Psoas muscle (tissue), 8 donors: ENCODE data around the gene EYA4. TPM values are rescaled to one million over a fixed set of nuclear protein-coding genes. Genes with fewer than 3 reads are reported as not detected.
A peak's percentile ranks its signal among the peaks of the same experiment; 100 is the strongest.

Experiments
- ATAC-seq, 4 donors: fragments of 200-7000 bp; cut with Tn5 transposase; one replicate each; pipeline ENCODE4 v1.9.1; 2020; ENCODE audit warnings: moderate library complexity in 3 of 4, mild to moderate bottlenecking in 2 of 4
- DNase-seq, 2 donors: peaks; one replicate each; pipeline ENCODE4 v3.0.0-alpha.2; 2020
- H3K27ac ChIP-seq: fragments of 200-600 bp; one replicate; pipeline ENCODE4 v1.8.0; 2022
- H3K27me3 ChIP-seq, 3 donors: fragments of 200-600 bp in 1 of 3; one replicate each; pipeline versions ENCODE4 v1.6.1 to v1.8.0; 2013 to 2022; ENCODE audit warnings: low read length in 2 of 3, mild to moderate bottlenecking in 2 of 3, moderate library complexity in 1 of 3; ENCODE audit not compliant: insufficient read depth in 3 of 3
- H3K36me3 ChIP-seq, 2 donors: fragments of 200-600 bp in 1 of 2; one replicate each; pipeline versions ENCODE4 v1.6.1 to v1.8.0; 2013 to 2022; ENCODE audit warnings: low read depth in 1 of 2, mild to moderate bottlenecking in 1 of 2, moderate library complexity in 1 of 2; ENCODE audit not compliant: insufficient read depth in 1 of 2
- H3K4me1 ChIP-seq: fragments of 200-600 bp; one replicate; pipeline ENCODE4 v1.8.0; 2022
- H3K4me3 ChIP-seq: fragments of 200-600 bp; one replicate; pipeline ENCODE4 v1.8.0; 2022; ENCODE audit warnings: mild to moderate bottlenecking
- H3K9me3 ChIP-seq: fragments of 200-600 bp; one replicate; pipeline ENCODE4 v1.8.0; 2022
- CTCF ChIP-seq: fragments of 200-600 bp; IDR thresholded peaks from one replicate; pipeline ENCODE4 v1.8.0; 2022; ENCODE audit warnings: antibody characterized with exemption
- WGBS, 3 donors: extraction: QIAGEN DNeasy Blood & Tissue Kit; methylation state at CpG; one replicate each; pipeline versions ENCODE4 v1.1.6 to v1.1.7; 2013; 5-methylcytosine and 5-hydroxymethylcytosine counted together
- intact Hi-C, 2 donors: fragments of 100-400 bp; cut with DNase I; formaldehyde crosslinking; loops; one replicate each; pipeline versions ENCODE4 v1.11.0 to v1.14.2; 2022
- polyA plus RNA-seq, 3 donors: library from polyadenylated mRNA; stranded (reverse); fragments of 200-250 nt; gene quantifications; one replicate each; pipeline ENCODE4 v1.2.3, GENCODE V29; 2013
- total RNA-seq, 4 donors: library from RNA; stranded (reverse); fragmentation: NEBNext Ultra II Directional in 2 of 4; extraction: Animal tissue kit (Norgen Biotek cat#: 25700) in 2 of 4; gene quantifications; one replicate each; pipeline versions ENCODE4 v1.2.1 to v1.2.4, GENCODE V29; 2021 to 2023
- donor health status: healthy with polysubstance abuse.
- donor health status: DM: no; HTN: no; CAD: no; lungs with moderate emphysema.
- donor health status: Bipolar disorder and iron deficiency.
- donor health status: healthy.
- donor health status: DM: yes; HTN: yes; CAD: no.
- donor health status: DM: no; HTN: no; CAD: no.
- donor health status: DM: no; HTN: no; CAD: no.
- donor health status: DM: yes; HTN: yes; CAD: no.

EYA4 gene
- total and polyA plus RNA-seq, 7 donors: 5.6 to 48.3 (median 32.8) TPM

- Histone ChIP-seq H3K4me3 (no peak overlapping the region), H3K4me1 (peaks cover 50% of the 10 kb centered on the region), H3K9me3 (no peaks in the 10 kb centered on the region), H3K27ac (no peak overlapping the region), H3K27me3 (no peaks in the 10 kb centered on the region), H3K36me3 (no peaks in the 10 kb centered on the region)
- intact Hi-C loops: no loop called here
- no peak for TF ChIP-seq CTCF
- ATAC-seq: no peak
- WGBS, 3 donors: 94 to 100% (median 97%) methylated on average over 4 of the region's 4 CpGs
- no peak for DNase-seq
Measured at GRCh38 chr6:133317704-133318103, 76.5 kb downstream of the EYA4 start.

GRCh38 chr6:133326584-133326983 lies 85.4 kb downstream of the EYA4 start:
- 55 to 70% (median 56%) methylated on average over 9 of the region's 9 CpGs for WGBS, 3 donors
- Histone ChIP-seq H3K27me3 (no peaks in the 10 kb centered on the region), H3K36me3 (no peaks in the 10 kb centered on the region), H3K27ac (no peak overlapping the region), H3K9me3 (no peaks in the 10 kb centered on the region), H3K4me3 (no peak overlapping the region), H3K4me1 (peaks cover 33% of the 10 kb centered on the region)
- intact Hi-C loops: no loop called here
- TF ChIP-seq CTCF: no peak
- peak in 3 of 4 donors; percentile 29 to 41 (median 33) for ATAC-seq
- no peak for DNase-seq

- Histone ChIP-seq H3K9me3 (no peaks in the 10 kb centered on the region), H3K4me1 (peaks cover 35% of the 10 kb centered on the region), H3K4me3 (no peak overlapping the region), H3K36me3 (no peaks in the 10 kb centered on the region), H3K27ac (no peak overlapping the region), H3K27me3 (no peaks in the 10 kb centered on the region)
- intact Hi-C loops: no loop called here
- 48 to 60% (median 55%) methylated on average over 3 of the region's 3 CpGs for WGBS, 3 donors
- TF ChIP-seq CTCF: no peak
- DNase-seq: no peak
- peak in 1 of 4 donors; percentile 49 for ATAC-seq
Measured at GRCh38 chr6:133333852-133334251, 92.7 kb downstream of the EYA4 start.

GRCh38 chr6:133337308-133337707 lies 96.2 kb downstream of the EYA4 start:
- intact Hi-C loops: loop anchor here in 1 of 2 donors (5.0 kb wide), 1 partner anchor 35 kb away; no protein-coding TSS in a partner anchor
- H3K4me1 ChIP-seq: peaks cover 52% of the 10 kb centered on the region
- TF ChIP-seq CTCF: no peak
- H3K27me3 ChIP-seq: no peaks in the 10 kb centered on the region
- no peak overlapping the region for H3K4me3 ChIP-seq
- ATAC-seq (no peak), DNase-seq (no peak)
- 82 to 97% (median 94%) methylated on average over 1 of the region's 1 CpG for WGBS, 3 donors
- H3K27ac ChIP-seq: no peak overlapping the region
- no peaks in the 10 kb centered on the region for H3K36me3 ChIP-seq
- no peaks in the 10 kb centered on the region for H3K9me3 ChIP-seq
